HepG2 (cell line): ENCODE results near the gene HDGF. TPM values are rescaled to one million over a fixed set of nuclear protein-coding genes. Genes with fewer than 3 reads are reported as not detected.
A peak's percentile ranks its signal among the peaks of the same experiment; 100 is the strongest.

Source experiments
- KDM5A ChIP-seq: fragments of 200-600 bp; sonication (generic); IDR thresholded peaks from 2 replicates; pipeline ENCODE4 v1.7.0; 2018; ENCODE audit warnings: antibody characterized with exemption, mild to moderate bottlenecking, low read length, borderline replicate concordance
- MLX ChIP-seq: IDR thresholded peaks from 2 replicates; pipeline ENCODE4 v1.6.1; 2016
- SRSF1 ChIP-seq: fragments of 200-400 bp; formaldehyde crosslinking; optimal IDR thresholded peaks from 2 replicates; pipeline ENCODE3; 2017; ENCODE audit warnings: mild to moderate bottlenecking, low read depth, low read length, moderate library complexity
- THYN1 ChIP-seq: sonication (generic); formaldehyde crosslinking; IDR thresholded peaks from 2 replicates; pipeline ENCODE4 v1.8.1; 2023; ENCODE audit warnings: low read depth, mild to moderate bottlenecking, moderate library complexity, missing genetic modification reagents, borderline replicate concordance
- YY1 ChIP-seq: IDR thresholded peaks from 2 replicates; pipeline ENCODE4 v1.6.1; 2011; ENCODE audit warnings: low read length, low read depth, moderate library complexity, mild to moderate bottlenecking; ENCODE audit not compliant: insufficient read depth, insufficient replicate concordance
- ZBTB14 ChIP-seq: sonication (generic); formaldehyde crosslinking; IDR thresholded peaks from 2 replicates; pipeline ENCODE4 v1.4.0; 2020; ENCODE audit warnings: missing genetic modification reagents
- ZBTB7A ChIP-seq: sonication (generic); formaldehyde crosslinking; IDR thresholded peaks from 2 replicates; pipeline ENCODE4 v1.8.0; 2022; ENCODE audit warnings: mild to moderate bottlenecking, missing genetic modification reagents
- ZFP37 ChIP-seq: sonication (generic); formaldehyde crosslinking; IDR thresholded peaks from 2 replicates; pipeline ENCODE4 v1.4.0; 2020; ENCODE audit warnings: missing genetic modification reagents, borderline replicate concordance
- ZNF124 ChIP-seq: sonication (generic); formaldehyde crosslinking; IDR thresholded peaks from 2 replicates; pipeline ENCODE4 v1.4.0; 2020; ENCODE audit warnings: missing genetic modification reagents
- ZNF234 ChIP-seq: sonication (generic); formaldehyde crosslinking; conservative IDR thresholded peaks from 2 replicates; pipeline ENCODE4 v1.5.1; 2020; ENCODE audit warnings: mild to moderate bottlenecking, missing genetic modification reagents
- ZNF256 ChIP-seq: sonication (generic); formaldehyde crosslinking; conservative IDR thresholded peaks from 2 replicates; pipeline ENCODE4 v1.4.0; 2020; ENCODE audit warnings: missing genetic modification reagents
- ZNF318 ChIP-seq: sonication (generic); formaldehyde crosslinking; IDR thresholded peaks from 2 replicates; pipeline ENCODE4 v1.4.0; 2020; ENCODE audit warnings: mild to moderate bottlenecking, missing genetic modification reagents
- ZNF451 ChIP-seq: sonication (generic); formaldehyde crosslinking; IDR thresholded peaks from 2 replicates; pipeline ENCODE4 v1.5.0; 2020; ENCODE audit warnings: mild to moderate bottlenecking, missing genetic modification reagents
- ZNF503 ChIP-seq: sonication (generic); formaldehyde crosslinking; IDR thresholded peaks from 2 replicates; pipeline ENCODE4 v1.4.0; 2020; ENCODE audit warnings: missing genetic modification reagents
- ZNF546 ChIP-seq: sonication (generic); formaldehyde crosslinking; conservative IDR thresholded peaks from 2 replicates; pipeline ENCODE4 v1.8.1; 2023; ENCODE audit warnings: mild to moderate bottlenecking, missing genetic modification reagents
- ZNF816 ChIP-seq: sonication (generic); formaldehyde crosslinking; IDR thresholded peaks from 2 replicates; pipeline ENCODE4 v1.8.0; 2022; ENCODE audit warnings: missing genetic modification reagents, mild to moderate bottlenecking, borderline replicate concordance
- ZSCAN31 ChIP-seq: sonication (generic); formaldehyde crosslinking; IDR thresholded peaks from 2 replicates; pipeline ENCODE4 v1.5.0; 2020; ENCODE audit warnings: low read depth, mild to moderate bottlenecking, missing genetic modification reagents
- polyA plus RNA-seq, 8 experiments: library from polyadenylated mRNA; depleted of rRNA in 3 of 8; stranded (reverse) in 7 of 8; unstranded in 1 of 8; fragments of >200 nt; fragmentation: Illumina TruSeq in 4 of 8; extraction: Trizol in 4 of 8; gene quantifications; 2 replicates each; pipeline versions ENCODE4 v1.2.1 to v1.2.3, GENCODE V29; 2011 to 2016; ENCODE audit warnings: low read depth in 4 of 8, missing spikeins in 1 of 8, mixed read lengths in 1 of 8; ENCODE audit not compliant: insufficient read depth in 1 of 8
- total RNA-seq, 5 experiments: library from RNA; depleted of rRNA; stranded (reverse); fragments of >200 nt; fragmentation: Illumina TruSeq; extraction: Trizol; gene quantifications; 2 replicates each; pipeline ENCODE4 v1.2.3, GENCODE V29; 2016; ENCODE audit warnings: low read depth in 1 of 5

Gene HDGF
- total and polyA plus RNA-seq, 2 of the 13 experiments (the other 11 are each of a cell fraction or from before 2014, with no cell fraction given): 156 to 196 TPM

GRCh38 chr1:156766298-156767100 lies 15.0 kb upstream of the HDGF start (continued):
- no peak for TF ChIP-seq ZNF318 (CRISPR knock-in tag)
- TF ChIP-seq SRSF1: no peak
- TF ChIP-seq ZNF816 (CRISPR knock-in tag): no peak
- no peak for TF ChIP-seq THYN1 (CRISPR knock-in tag)
- TF ChIP-seq ZBTB7A (CRISPR knock-in tag): no peak
- no peak for TF ChIP-seq ZNF234
- no peak for TF ChIP-seq ZBTB14 (CRISPR knock-in tag)
- TF ChIP-seq MLX (CRISPR knock-in tag): no peak
- TF ChIP-seq KDM5A: peak; percentile 74; the same call in 1 of the 2 replicates
- TF ChIP-seq ZNF503 (CRISPR knock-in tag): no peak
- 0 out of 2 replicates have a peak, but pooled peaks have one; percentile 3 for TF ChIP-seq ZNF451
- TF ChIP-seq ZNF256 (CRISPR knock-in tag): no peak
- no peak for TF ChIP-seq ZNF124
- no peak for TF ChIP-seq ZSCAN31 (CRISPR knock-in tag)
- TF ChIP-seq ZFP37 (CRISPR knock-in tag): no peak
- no peak for TF ChIP-seq YY1
- TF ChIP-seq ZNF546 (CRISPR knock-in tag): no peak
